GM21367 (cell line): Measurements from ENCODE around the gene ATP8B4.
"Not testable (repeated sequence)": the region's sequence is repeated elsewhere in the genome, so short reads cannot be mapped to it uniquely, and the experiment has no call there.

Experiments
- ATAC-seq: cut with Tn5 transposase; IDR thresholded peaks from one replicate; pipeline ENCODE4 v1.9.1; 2021; ENCODE audit not compliant: unreplicated experiment

Gene ATP8B4

DNA sequence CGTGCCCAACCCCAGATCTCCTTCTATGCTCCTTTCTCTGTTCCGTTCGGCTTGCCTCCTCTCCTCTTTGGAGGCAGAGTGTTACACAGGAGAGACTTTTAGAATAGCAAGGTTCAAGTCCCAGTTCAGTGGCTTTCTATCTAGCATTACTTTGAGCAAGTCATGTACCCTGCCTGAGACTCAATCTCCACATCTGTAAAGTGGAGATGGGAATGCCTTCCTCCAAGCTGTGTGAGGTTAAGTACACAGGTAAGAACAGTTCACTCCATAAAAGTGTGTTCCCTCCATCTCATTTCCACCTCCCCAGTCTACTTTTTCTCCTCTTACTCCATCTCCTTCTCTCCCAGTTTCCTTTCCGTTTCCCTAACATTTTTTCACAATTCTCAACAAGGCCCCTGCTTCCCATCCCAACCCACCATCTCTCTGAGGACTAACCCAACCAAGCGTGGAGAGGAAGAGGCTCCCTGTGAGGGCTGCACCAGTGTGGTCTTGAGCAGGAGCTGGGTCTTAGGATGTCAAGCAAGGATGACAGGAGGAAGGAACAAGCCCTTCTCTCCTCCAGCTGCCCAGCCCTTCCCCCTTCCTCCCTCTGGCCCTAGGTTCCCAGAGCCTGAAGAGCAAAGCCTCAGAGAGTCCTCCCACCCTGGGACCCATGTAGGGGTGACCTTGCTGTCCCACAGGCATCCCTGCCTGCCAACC is 6.4 kb downstream of the ATP8B4 start:
- ATAC-seq = no peak

DNA sequence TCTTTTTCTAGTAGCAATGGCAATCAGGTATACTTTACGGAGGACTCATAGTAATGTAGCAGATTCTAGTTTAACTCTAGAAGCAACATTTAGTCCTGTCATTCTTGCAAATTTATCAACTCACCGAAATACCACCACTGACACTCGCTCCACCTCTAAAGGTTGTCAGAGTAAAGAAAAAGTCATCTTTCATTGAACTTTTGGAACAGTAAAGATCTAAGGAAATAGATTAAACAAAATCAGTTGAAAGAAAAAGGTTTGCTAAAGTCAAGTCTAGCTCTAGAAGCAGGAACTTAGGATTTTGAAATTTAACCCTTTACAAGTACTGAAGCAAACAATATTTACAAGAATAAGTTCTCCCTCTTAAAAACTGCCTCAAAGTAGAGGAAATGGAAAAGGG is 8.7 kb downstream of the ATP8B4 start:
- ATAC-seq = no peak

GRCh38 chr15:50109076-50109987 is 9.7 kb downstream of the ATP8B4 start:
- no peak for ATAC-seq

- ATAC-seq = no peak
Measured at GRCh38 chr15:50108461-50108860, 10.6 kb downstream of the ATP8B4 start.

- peak; percentile 93 for ATAC-seq
Measured at GRCh38 chr15:50107591-50108408, 11.2 kb downstream of the ATP8B4 start.

DNA sequence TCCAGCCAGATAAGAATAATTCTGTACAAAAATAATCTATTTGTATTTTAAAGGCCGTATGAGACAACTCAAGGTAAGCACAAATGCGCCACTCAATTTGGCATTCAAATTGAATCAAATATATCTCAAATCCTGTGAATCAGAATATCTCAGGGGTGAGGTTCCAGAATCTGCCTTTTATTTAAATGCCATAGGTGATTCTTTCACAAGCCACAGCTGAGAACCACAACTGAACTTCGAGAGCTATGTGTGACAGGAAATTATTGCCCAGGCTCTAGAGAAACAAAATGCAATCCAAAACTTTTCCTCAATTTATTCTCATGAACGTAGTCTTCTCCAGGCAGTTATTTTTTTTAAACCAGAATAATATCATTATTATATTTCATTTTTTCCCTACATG is 11.9 kb downstream of the ATP8B4 start:
- ATAC-seq = no peak

GRCh38 chr15:50106457-50106856 is 12.6 kb downstream of the ATP8B4 start:
- ATAC-seq = no peak

- ATAC-seq = no peak
Measured at GRCh38 chr15:50100486-50100885, 18.5 kb downstream of the ATP8B4 start.

- no peak for ATAC-seq
Measured at GRCh38 chr15:50098545-50098944, 20.5 kb downstream of the ATP8B4 start.

DNA sequence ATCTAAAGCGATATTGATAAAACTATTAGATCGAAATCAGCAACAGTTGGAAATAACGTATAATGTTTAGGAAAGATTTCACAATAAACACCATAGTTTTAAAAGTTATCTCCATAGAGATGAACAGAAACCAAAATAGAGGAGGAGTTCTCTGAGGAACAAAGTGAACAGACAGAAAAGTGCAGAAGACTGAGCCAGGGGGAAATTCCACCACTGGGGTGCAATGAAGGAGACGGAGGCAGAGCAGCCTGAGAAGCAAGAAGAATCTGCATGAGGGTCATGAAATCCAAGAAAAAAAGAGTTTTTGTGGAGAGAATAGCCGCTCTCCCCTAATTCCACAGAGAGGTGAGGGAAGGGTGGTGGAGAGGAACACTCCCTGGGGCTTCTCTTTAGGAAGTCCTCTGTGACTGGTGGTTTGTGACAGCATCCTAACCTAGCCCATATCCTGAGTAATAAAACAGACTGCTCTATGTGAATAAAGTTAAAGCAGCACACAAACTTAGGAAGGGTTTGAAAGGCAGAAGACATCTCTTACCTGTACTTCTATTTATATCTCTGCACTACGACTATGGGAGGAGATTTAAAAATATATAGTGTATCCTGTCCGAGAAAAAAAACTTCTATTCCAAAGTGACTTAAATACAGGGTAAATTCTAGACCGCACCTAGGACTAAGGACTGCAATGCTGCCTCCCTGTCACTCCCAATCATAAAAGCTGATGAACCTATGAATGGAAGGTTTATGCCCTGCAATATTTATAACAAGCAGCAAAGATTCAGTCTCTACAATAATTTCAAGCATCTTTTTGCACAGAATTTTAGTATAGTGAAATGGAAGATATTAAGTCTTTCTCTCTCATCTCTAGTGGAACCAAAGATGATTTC is 22.9 kb downstream of the ATP8B4 start:
- ATAC-seq = no peak

- not testable (repeated sequence) for ATAC-seq
Measured at GRCh38 chr15:50089386-50089785, 29.6 kb downstream of the ATP8B4 start.

- ATAC-seq = no peak
Measured at GRCh38 chr15:50084932-50085331, 34.1 kb downstream of the ATP8B4 start.

DNA sequence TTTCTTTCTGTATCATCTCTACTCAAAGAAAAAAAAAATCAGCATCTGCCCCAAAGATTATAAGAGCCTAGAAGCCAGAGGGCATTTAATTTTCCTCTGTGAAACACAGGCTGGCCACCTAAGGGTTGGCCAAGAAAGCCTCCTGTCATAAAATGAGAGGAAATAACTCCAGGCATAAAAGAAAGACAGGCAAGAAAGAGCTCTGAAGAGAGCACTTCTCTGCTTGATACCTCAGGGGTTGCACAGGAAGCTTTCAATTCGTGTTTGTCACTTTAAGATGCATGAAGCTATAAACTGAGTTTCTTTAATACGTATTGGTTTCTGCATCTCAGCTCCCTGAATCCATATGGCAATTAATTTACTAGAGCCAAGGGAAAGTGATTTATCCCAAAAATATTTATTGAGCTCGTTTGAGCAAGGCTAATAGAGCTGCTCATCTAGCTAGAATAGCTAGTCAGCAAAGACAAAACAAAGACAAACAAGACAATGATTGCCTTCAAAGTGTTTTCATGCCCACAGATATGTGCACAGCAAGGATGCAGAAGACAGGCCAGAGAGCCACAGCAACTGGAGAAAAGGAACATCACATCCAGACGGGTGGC is 35.5 kb downstream of the ATP8B4 start:
- ATAC-seq = no peak

GRCh38 chr15:50082066-50082465 is 37.0 kb downstream of the ATP8B4 start:
- no peak for ATAC-seq

- ATAC-seq = no peak
Measured at GRCh38 chr15:50077651-50078050, 41.4 kb downstream of the ATP8B4 start.

GRCh38 chr15:50077176-50077575 is 41.9 kb downstream of the ATP8B4 start:
- no peak for ATAC-seq

GRCh38 chr15:50075319-50075718 is 43.7 kb downstream of the ATP8B4 start:
- ATAC-seq = no peak

DNA sequence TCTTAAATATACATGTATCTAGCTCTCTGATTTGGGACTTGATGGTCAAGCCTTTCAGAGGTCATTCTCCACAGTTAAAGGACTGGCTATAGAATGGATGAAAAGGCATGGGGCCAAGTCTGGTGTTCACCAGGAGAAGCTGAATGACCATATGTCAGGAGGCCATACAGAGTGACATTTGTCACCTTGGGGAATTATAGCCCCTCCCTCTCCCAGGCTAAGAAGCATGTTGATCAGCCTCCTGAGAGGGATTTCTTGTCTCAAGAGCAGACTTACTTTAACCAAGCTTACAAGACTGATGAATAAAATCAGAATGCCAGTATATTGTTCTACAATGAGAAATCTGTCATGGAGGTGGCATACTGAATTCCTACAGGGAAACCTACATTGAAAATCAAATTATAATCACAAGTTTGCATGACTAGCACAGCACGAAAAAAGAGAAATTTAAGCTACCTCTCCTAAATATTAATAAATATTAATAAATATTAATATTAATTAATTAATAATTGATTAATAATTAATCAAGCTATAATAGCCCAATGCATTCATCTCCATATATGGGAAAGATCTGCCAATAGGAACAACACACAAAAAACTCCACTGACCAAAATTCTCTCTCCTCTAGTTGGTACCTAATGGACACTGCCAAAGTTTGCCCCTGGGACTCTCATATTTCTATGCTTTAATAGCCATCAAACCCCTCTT is 47.3 kb downstream of the ATP8B4 start:
- no peak for ATAC-seq

- ATAC-seq = no peak
Measured at GRCh38 chr15:50068016-50068415, 51.0 kb downstream of the ATP8B4 start.
